Nephron progenitor cell (in vitro differentiated cells): ENCODE measurements around the gene ESRP2.

ENCODE experiments used
- DNase-seq: peaks from one replicate; pipeline ENCODE4 v3.0.0; 2021
- H3K27ac Mint-ChIP-seq: 2 replicates; pipeline ENCODE4 v1.8.0; 2021; ENCODE audit warnings: mild to moderate bottlenecking, moderate library complexity, mixed read lengths
- H3K27me3 Mint-ChIP-seq: 2 replicates; pipeline ENCODE4 v1.8.0; 2021; ENCODE audit warnings: mild to moderate bottlenecking, low read depth, mixed read lengths; ENCODE audit not compliant: poor library complexity
- H3K36me3 Mint-ChIP-seq: 2 replicates; pipeline ENCODE4 v1.8.0; 2021; ENCODE audit warnings: low read depth, mixed read lengths
- H3K4me1 Mint-ChIP-seq: 2 replicates; pipeline ENCODE4 v1.8.0; 2021; ENCODE audit warnings: mixed read lengths
- H3K4me3 Mint-ChIP-seq: 2 replicates; pipeline ENCODE4 v1.8.0; 2021; ENCODE audit warnings: mild to moderate bottlenecking, moderate library complexity, mixed read lengths
- H3K9me3 Mint-ChIP-seq: 2 replicates; pipeline ENCODE4 v1.8.0; 2021; ENCODE audit warnings: mild to moderate bottlenecking, moderate library complexity, mixed read lengths
- CTCF ChIP-seq: fragments of 200-600 bp; sonication (generic); IDR thresholded peaks from 2 replicates; pipeline ENCODE4 v1.5.0; 2021; ENCODE audit warnings: antibody characterized with exemption

Gene ESRP2

GRCh38 chr16:68235887-68236136 is at the start of gene ESRP2:
Gene ESRP2, minus strand, starts transcription at chr16:68236127. Its CDS starts 82 bp downstream, at chr16:68236045.
- Mint-ChIP-seq H3K4me3 (peak within 1 kb of the TSS; percentile 81), H3K9me3 (peaks cover 4% of the 10 kb centered on the region), H3K4me1 (peaks cover 35% of the 10 kb centered on the region), H3K27ac (no peak within 1 kb of the TSS), H3K36me3 (no peaks in the 10 kb centered on the region), H3K27me3 (peaks cover 65% of the 10 kb centered on the region)
- DNase-seq, result peak; percentile 53
- no peak for TF ChIP-seq CTCF

- Mint-ChIP-seq H3K27me3 (peaks cover 6% of the 10 kb centered on the region), H3K4me3 (no peak overlapping the region), H3K36me3 (peaks cover 18% of the 10 kb centered on the region), H3K27ac (no peak overlapping the region), H3K4me1 (peaks cover 53% of the 10 kb centered on the region), H3K9me3 (no peaks in the 10 kb centered on the region)
- TF ChIP-seq CTCF, result no peak
- DNase-seq, result no peak
Measured at GRCh38 chr16:68285683-68286082, 49.8 kb upstream of the ESRP2 start.

GRCh38 chr16:68284847-68285246 is 48.9 kb upstream of the ESRP2 start:
- Mint-ChIP-seq H3K27ac (peak overlapping the region; percentile 31), H3K36me3 (peaks cover 21% of the 10 kb centered on the region), H3K27me3 (peaks cover 6% of the 10 kb centered on the region), H3K4me1 (peaks cover 50% of the 10 kb centered on the region), H3K4me3 (no peak overlapping the region), H3K9me3 (peaks cover 2% of the 10 kb centered on the region)
- no peak for TF ChIP-seq CTCF
- DNase-seq, result no peak

- Mint-ChIP-seq H3K27ac (peak overlapping the region; percentile 84), H3K36me3 (peaks cover 30% of the 10 kb centered on the region), H3K4me1 (peaks cover 46% of the 10 kb centered on the region), H3K27me3 (peaks cover 6% of the 10 kb centered on the region), H3K9me3 (peaks cover 7% of the 10 kb centered on the region), H3K4me3 (no peak overlapping the region)
- DNase-seq, result no peak
- TF ChIP-seq CTCF, result no peak
Measured at GRCh38 chr16:68283801-68284598, 48.1 kb upstream of the ESRP2 start.

GRCh38 chr16:68283346-68283745 is 47.4 kb upstream of the ESRP2 start:
- Mint-ChIP-seq H3K9me3 (peaks cover 7% of the 10 kb centered on the region), H3K27me3 (peaks cover 6% of the 10 kb centered on the region), H3K4me1 (peaks cover 46% of the 10 kb centered on the region), H3K4me3 (no peak overlapping the region), H3K36me3 (peaks cover 30% of the 10 kb centered on the region), H3K27ac (peak overlapping the region; percentile 8)
- TF ChIP-seq CTCF, result no peak
- DNase-seq, result no peak

- no peak for TF ChIP-seq CTCF
- H3K36me3 Mint-ChIP-seq, result peaks cover 26% of the 10 kb centered on the region
- H3K9me3 Mint-ChIP-seq, result peaks cover 7% of the 10 kb centered on the region
- H3K27me3 Mint-ChIP-seq, result peaks cover 2% of the 10 kb centered on the region
- DNase-seq, result no peak
- H3K4me3 Mint-ChIP-seq, result no peak overlapping the region
- no peak overlapping the region for H3K27ac Mint-ChIP-seq
- H3K4me1 Mint-ChIP-seq, result peaks cover 46% of the 10 kb centered on the region
Measured at GRCh38 chr16:68282064-68282452, 46.1 kb upstream of the ESRP2 start.
